SJSA1 (cell line): ENCODE results near the gene STXBP5L. TPM values are rescaled to one million over a fixed set of nuclear protein-coding genes. Genes with fewer than 3 reads are reported as not detected.
"Not testable (repeated sequence)": the region's sequence is repeated elsewhere in the genome, so short reads cannot be mapped to it uniquely, and the experiment has no call there.

Source experiments
- DNase-seq, 2 experiments: peaks; one replicate each; pipeline ENCODE4 v3.0.0-alpha.2; 2015 to 2020; ENCODE audit warnings: low spot score in 2 of 2, low read depth in 1 of 2
- H3K27ac ChIP-seq: fragments of 250-450 bp; sonication (Bioruptor Pico); 2 replicates; pipeline ENCODE4 v1.5.1; 2020; ENCODE audit warnings: mild to moderate bottlenecking, moderate library complexity
- H3K27me3 ChIP-seq: fragments of 250-450 bp; sonication (Bioruptor Pico); replicated peaks from 2 replicates; pipeline ENCODE4 v1.5.1; 2020; ENCODE audit warnings: mild to moderate bottlenecking, moderate library complexity
- H3K36me3 ChIP-seq: fragments of 250-450 bp; sonication (Bioruptor Pico); 2 replicates; pipeline ENCODE4 v1.5.1; 2020; ENCODE audit warnings: mild to moderate bottlenecking
- H3K4me1 ChIP-seq: fragments of 250-450 bp; sonication (Bioruptor Pico); replicated peaks from 2 replicates; pipeline ENCODE4 v1.6.1; 2021; ENCODE audit warnings: mild to moderate bottlenecking
- H3K4me3 ChIP-seq: fragments of 250-450 bp; sonication (Bioruptor Pico); 2 replicates; pipeline ENCODE4 v1.5.1; 2020; ENCODE audit warnings: mild to moderate bottlenecking
- H3K9me3 ChIP-seq: fragments of 250-450 bp; sonication (Bioruptor Pico); replicated peaks from 2 replicates; pipeline ENCODE4 v1.5.1; 2020; ENCODE audit warnings: mild to moderate bottlenecking
- total RNA-seq: library from RNA; depleted of rRNA; stranded (reverse); fragments of >200 nt; shearing (Covaris generic); gene quantifications from 2 replicates; pipeline ENCODE4 v1.2.3, GENCODE V29; 2014

The STXBP5L gene
- total RNA-seq, 1 experiment from 2014 or later = 0.03 TPM

- not testable (repeated sequence) for H3K36me3 ChIP-seq, H3K27me3 ChIP-seq, H3K27ac ChIP-seq, H3K4me1 ChIP-seq, DNase-seq, H3K4me3 ChIP-seq, H3K9me3 ChIP-seq
These were observed 170.5 kb downstream of the STXBP5L start for GRCh38 chr3:121078378-121079101.

GRCh38 chr3:121096953-121097352 lies 188.9 kb downstream of the STXBP5L start:
- no peak overlapping the region for H3K27ac ChIP-seq
- no peaks in the 10 kb centered on the region for H3K27me3 ChIP-seq
- no peaks in the 10 kb centered on the region for H3K9me3 ChIP-seq
- no peaks in the 10 kb centered on the region for H3K36me3 ChIP-seq
- DNase-seq = no peak
- H3K4me3 ChIP-seq = no peak overlapping the region
- no peaks in the 10 kb centered on the region for H3K4me1 ChIP-seq

GRCh38 chr3:121111086-121111485 lies 203.1 kb downstream of the STXBP5L start:
- H3K36me3 ChIP-seq, DNase-seq, H3K4me3 ChIP-seq, H3K27ac ChIP-seq, H3K9me3 ChIP-seq, H3K4me1 ChIP-seq, H3K27me3 ChIP-seq: not testable (repeated sequence)

- Histone ChIP-seq H3K27me3 (0 out of 2 replicates have a peak, but pooled peaks cover 2% of the 10 kb centered on the region), H3K4me3 (no peak overlapping the region), H3K27ac (no peak overlapping the region), H3K4me1 (no peaks in the 10 kb centered on the region), H3K9me3 (no peaks in the 10 kb centered on the region), H3K36me3 (no peaks in the 10 kb centered on the region)
- no peak for DNase-seq
These were observed 204.1 kb downstream of the STXBP5L start for GRCh38 chr3:121111914-121112612.

GRCh38 chr3:121126033-121126706 lies 218.2 kb downstream of the STXBP5L start:
- H3K27ac ChIP-seq = no peak overlapping the region
- H3K4me1 ChIP-seq = no peaks in the 10 kb centered on the region
- no peaks in the 10 kb centered on the region for H3K9me3 ChIP-seq
- no peak for DNase-seq
- no peak overlapping the region for H3K4me3 ChIP-seq
- H3K27me3 ChIP-seq = no peaks in the 10 kb centered on the region
- H3K36me3 ChIP-seq = no peaks in the 10 kb centered on the region

- DNase-seq = no peak
- Histone ChIP-seq H3K27me3 (no peaks in the 10 kb centered on the region), H3K4me3 (no peak overlapping the region), H3K9me3 (no peaks in the 10 kb centered on the region), H3K27ac (no peak overlapping the region), H3K4me1 (no peaks in the 10 kb centered on the region), H3K36me3 (no peaks in the 10 kb centered on the region)
These were observed 218.7 kb downstream of the STXBP5L start for GRCh38 chr3:121126707-121127035.

GRCh38 chr3:121152573-121152972 lies 244.6 kb downstream of the STXBP5L start:
- Histone ChIP-seq H3K36me3 (no peaks in the 10 kb centered on the region), H3K4me3 (no peak overlapping the region), H3K27me3 (no peaks in the 10 kb centered on the region), H3K4me1 (no peaks in the 10 kb centered on the region), H3K27ac (no peak overlapping the region), H3K9me3 (no peaks in the 10 kb centered on the region)
- no peak for DNase-seq

- H3K36me3 ChIP-seq = no peaks in the 10 kb centered on the region
- no peak for DNase-seq
- no peak overlapping the region for H3K4me3 ChIP-seq
- no peaks in the 10 kb centered on the region for H3K27me3 ChIP-seq
- H3K4me1 ChIP-seq = no peaks in the 10 kb centered on the region
- no peak overlapping the region for H3K27ac ChIP-seq
- H3K9me3 ChIP-seq = no peaks in the 10 kb centered on the region
These were observed 245.8 kb downstream of the STXBP5L start for GRCh38 chr3:121153851-121154250.

- Histone ChIP-seq H3K4me1 (no peaks in the 10 kb centered on the region), H3K4me3 (no peak overlapping the region), H3K27me3 (no peaks in the 10 kb centered on the region), H3K27ac (no peak overlapping the region), H3K36me3 (no peaks in the 10 kb centered on the region), H3K9me3 (no peaks in the 10 kb centered on the region)
- peak in 1 of 2 experiments; percentile 1 for DNase-seq
These were observed 247.0 kb downstream of the STXBP5L start for GRCh38 chr3:121155028-121155427.

GRCh38 chr3:121165397-121165837 lies 257.4 kb downstream of the STXBP5L start:
- H3K9me3 ChIP-seq = no peaks in the 10 kb centered on the region
- H3K27me3 ChIP-seq = no peaks in the 10 kb centered on the region
- H3K4me1 ChIP-seq = no peaks in the 10 kb centered on the region
- no peak for DNase-seq
- no peaks in the 10 kb centered on the region for H3K36me3 ChIP-seq
- H3K4me3 ChIP-seq = no peak overlapping the region
- H3K27ac ChIP-seq = no peak overlapping the region

GRCh38 chr3:121167374-121168139 lies 259.6 kb downstream of the STXBP5L start:
- Histone ChIP-seq H3K9me3 (no peaks in the 10 kb centered on the region), H3K4me3 (no peak overlapping the region), H3K36me3 (no peaks in the 10 kb centered on the region), H3K27me3 (no peaks in the 10 kb centered on the region), H3K4me1 (no peaks in the 10 kb centered on the region), H3K27ac (no peak overlapping the region)
- DNase-seq = no peak

- Histone ChIP-seq H3K4me1 (no peaks in the 10 kb centered on the region), H3K27me3 (no peaks in the 10 kb centered on the region), H3K4me3 (no peak overlapping the region), H3K9me3 (no peaks in the 10 kb centered on the region), H3K27ac (no peak overlapping the region), H3K36me3 (no peaks in the 10 kb centered on the region)
- DNase-seq = no peak
These were observed 267.1 kb downstream of the STXBP5L start for GRCh38 chr3:121175083-121175482.

- not testable (repeated sequence) for H3K4me3 ChIP-seq, H3K27ac ChIP-seq, DNase-seq, H3K9me3 ChIP-seq, H3K27me3 ChIP-seq, H3K4me1 ChIP-seq, H3K36me3 ChIP-seq
These were observed 282.6 kb downstream of the STXBP5L start for GRCh38 chr3:121190626-121191025.

GRCh38 chr3:121202573-121202972 lies 294.6 kb downstream of the STXBP5L start:
- no peaks in the 10 kb centered on the region for H3K9me3 ChIP-seq

More at GRCh38 chr3:121202573-121202972, 294.6 kb downstream of the STXBP5L start:
- H3K27ac ChIP-seq = no peak overlapping the region
- no peak overlapping the region for H3K4me3 ChIP-seq
- no peak for DNase-seq
- no peaks in the 10 kb centered on the region for H3K4me1 ChIP-seq
- no peaks in the 10 kb centered on the region for H3K27me3 ChIP-seq
- H3K36me3 ChIP-seq = no peaks in the 10 kb centered on the region
